Skeletal muscle tissue (tissue), 5 donors: Measurements from ENCODE around the gene FHOD1. TPM values are rescaled to one million over a fixed set of nuclear protein-coding genes. Genes with fewer than 3 reads are reported as not detected.

ENCODE experiments used
- H3K27ac ChIP-seq: one replicate; pipeline ENCODE4 v1.7.0; 2013; ENCODE audit warnings: mild to moderate bottlenecking, low read depth, low read length, inconsistent platforms
- H3K27me3 ChIP-seq, 3 donors: one replicate each; pipeline ENCODE4 v1.7.0; 2013; ENCODE audit warnings: low read length in 3 of 3; ENCODE audit not compliant: control insufficient read depth in 3 of 3, insufficient read depth in 3 of 3
- H3K36me3 ChIP-seq, 3 donors: one replicate each; pipeline ENCODE4 v1.7.0; 2013; ENCODE audit warnings: low read length in 3 of 3; ENCODE audit not compliant: control insufficient read depth in 3 of 3, insufficient read depth in 3 of 3
- H3K4me1 ChIP-seq, 3 donors: one replicate each; pipeline ENCODE4 v1.7.0; 2013; ENCODE audit warnings: low read length in 3 of 3, mild to moderate bottlenecking in 3 of 3; ENCODE audit not compliant: control insufficient read depth in 3 of 3, insufficient read depth in 3 of 3
- H3K4me3 ChIP-seq, 3 donors: one replicate each; pipeline ENCODE4 v1.7.0; 2013; ENCODE audit warnings: low read length in 3 of 3
- H3K9ac ChIP-seq, 3 donors: one replicate each; pipeline ENCODE4 v1.7.0; 2013; ENCODE audit warnings: low read length in 3 of 3, mild to moderate bottlenecking in 3 of 3, moderate library complexity in 2 of 3, low read depth in 1 of 3
- H3K9me3 ChIP-seq, 3 donors: one replicate each; pipeline ENCODE4 v1.7.0; 2013; ENCODE audit warnings: low read length in 3 of 3; ENCODE audit not compliant: control insufficient read depth in 3 of 3
- small RNA-seq: library from RNA; depleted of rRNA; stranded (forward); fragments of <200 nt; gene quantifications from one replicate; pipeline ENCODE3, GENCODE V24; 2014
- total RNA-seq: library from RNA; depleted of rRNA; stranded (reverse); fragments of >200 nt; gene quantifications from one replicate; pipeline ENCODE4 v1.2.3, GENCODE V29; 2014
- donor health status: Osteomylitis.

FHOD1 gene
- total RNA-seq, 1 donor from 2014 or later: 5.2 TPM

DNA sequence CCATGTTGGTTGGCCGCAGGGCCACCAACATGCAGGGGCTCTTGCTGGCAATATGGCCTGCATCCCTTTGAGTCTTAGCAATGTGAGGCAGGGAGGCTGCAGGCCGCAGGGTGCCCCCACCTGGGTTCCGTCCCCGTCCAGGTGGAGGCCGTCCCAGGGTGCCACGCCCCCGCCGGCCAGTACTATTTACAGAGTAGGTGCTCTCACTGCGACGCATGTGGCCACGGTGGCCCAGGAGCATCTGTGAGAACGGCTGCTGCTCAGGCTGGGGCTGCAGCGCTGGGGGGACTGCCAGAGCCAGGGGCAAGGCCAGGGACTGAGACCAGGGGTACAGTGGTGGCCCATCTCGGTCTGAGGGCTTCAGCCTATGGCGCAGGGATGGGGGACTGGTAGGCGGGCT lies 67.1 kb downstream of the FHOD1 start:
- Histone ChIP-seq H3K9ac (no peak overlapping the region), H3K9me3 (no peaks in the 10 kb centered on the region), H3K36me3 (peaks cover 5 to 10% (median 8%) of the 10 kb centered on the region in 3 donors), H3K27me3 (no peaks in the 10 kb centered on the region), H3K4me1 (peaks cover 50 to 74% (median 52%) of the 10 kb centered on the region in 3 donors), H3K4me3 (no peak overlapping the region), H3K27ac (no peak overlapping the region)

DNA sequence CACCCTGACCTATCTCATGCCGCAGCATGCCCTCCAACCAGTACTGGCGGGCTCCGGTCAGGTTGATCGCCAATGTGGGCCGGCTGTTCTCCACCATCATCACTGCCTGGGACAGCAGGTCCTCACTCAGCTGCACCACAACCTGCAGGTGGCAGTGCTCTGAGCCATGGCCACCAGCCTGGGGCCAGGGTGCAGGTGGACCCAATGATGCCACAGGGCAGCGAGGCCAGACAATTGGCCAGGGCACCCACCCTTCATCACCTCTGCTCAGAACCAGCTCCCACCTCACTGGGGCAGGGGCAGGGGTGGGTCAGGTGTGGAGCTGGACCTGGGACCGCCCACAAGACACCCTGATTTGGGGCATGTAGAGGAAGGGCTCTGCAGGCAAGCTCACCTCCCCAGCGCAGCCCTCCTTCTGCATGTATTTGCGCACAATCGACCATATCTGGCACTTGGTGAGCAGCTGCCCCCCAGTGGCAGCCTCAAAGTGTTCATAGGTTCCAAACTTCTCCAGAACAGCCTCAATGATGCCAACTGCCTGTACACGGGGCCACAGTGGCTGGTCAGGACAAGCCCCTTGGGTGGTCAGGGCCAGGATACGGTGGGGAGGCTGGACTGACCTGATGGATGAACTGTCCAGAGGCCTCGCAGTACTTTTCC lies 67.7 kb downstream of the FHOD1 start:
- H3K36me3 ChIP-seq: peaks cover 10 to 14% (median 12%) of the 10 kb centered on the region in 3 donors
- no peaks in the 10 kb centered on the region for H3K27me3 ChIP-seq
- peak overlapping the region in 1 of 3 donors; percentile 25 for H3K9ac ChIP-seq
- H3K4me3 ChIP-seq: no peak overlapping the region
- peaks cover 51 to 74% (median 52%) of the 10 kb centered on the region in 3 donors for H3K4me1 ChIP-seq
- H3K27ac ChIP-seq: no peak overlapping the region
- no peaks in the 10 kb centered on the region for H3K9me3 ChIP-seq

Small RNA genes lying within 50 kb of the gene (small RNA-seq; reads per million reads assigned to genes)
- gene MIR328: 2.1 reads per million, percentile 86 among the genes with 10 or more reads in this experiment

Other genes with a start within 250 kb of the FHOD1 start
- 33.9 TPM for gene CBFB, start 218.3 kb downstream of the FHOD1 start, total RNA-seq
- gene PHAF1, start 137.5 kb downstream of the FHOD1 start, total RNA-seq: 17.7 TPM
- gene B3GNT9, start 96.5 kb downstream of the FHOD1 start, total RNA-seq: 7.8 TPM
- gene TRADD, start 87.6 kb downstream of the FHOD1 start, total RNA-seq: 6.3 TPM
- 1.6 TPM for gene FBXL8, start 87.5 kb downstream of the FHOD1 start, total RNA-seq
- 3.7 TPM for gene HSF4, start 82.7 kb downstream of the FHOD1 start, total RNA-seq
- 11.0 TPM for gene NOL3, start 76.9 kb downstream of the FHOD1 start, total RNA-seq
- 5.2 TPM for gene MATCAP1, start 63.5 kb downstream of the FHOD1 start, total RNA-seq
- gene EXOC3L1, start 57.3 kb downstream of the FHOD1 start, total RNA-seq: 5.2 TPM
- 32.4 TPM for gene E2F4, start 55.3 kb downstream of the FHOD1 start, total RNA-seq
- not detected for gene ELMO3, start 48.4 kb downstream of the FHOD1 start, total RNA-seq
- gene TMEM208, start 20.4 kb downstream of the FHOD1 start, total RNA-seq: 24.5 TPM
- not detected for gene SLC9A5, start 1.5 kb upstream of the FHOD1 start, total RNA-seq
- gene PLEKHG4, start 32.1 kb upstream of the FHOD1 start, total RNA-seq: 7.3 TPM
- not detected for gene KCTD19, start 79.3 kb upstream of the FHOD1 start, total RNA-seq
- gene LRRC36, start 79.3 kb upstream of the FHOD1 start, total RNA-seq: not detected
- gene TPPP3, start 146.0 kb upstream of the FHOD1 start, total RNA-seq: 135 TPM
- gene ZDHHC1, start 169.0 kb upstream of the FHOD1 start, total RNA-seq: 11.5 TPM
- gene HSD11B2, start 183.6 kb upstream of the FHOD1 start, total RNA-seq: 2.6 TPM
- 46.4 TPM for gene ATP6V0D1, start 233.7 kb upstream of the FHOD1 start, total RNA-seq
- not detected for gene AGRP, start 236.1 kb upstream of the FHOD1 start, total RNA-seq